GM06990 (cell line): ENCODE data around the gene ADAD2.

ENCODE experiments used
- DNase-seq: peaks from one replicate; pipeline ENCODE4 v3.0.0-alpha.2; 2011; ENCODE audit not compliant: insufficient read length; ENCODE audit errors: extremely low read depth
- H3K27me3 ChIP-seq: replicated peaks from 2 replicates; pipeline ENCODE4 v1.6.0; 2011; ENCODE audit warnings: low read length; ENCODE audit not compliant: control insufficient read depth, insufficient read depth
- H3K36me3 ChIP-seq: 2 replicates; pipeline ENCODE4 v1.5.1; 2011; ENCODE audit warnings: low read length; ENCODE audit not compliant: control insufficient read depth, insufficient read depth
- H3K4me3 ChIP-seq: replicated peaks from 2 replicates; pipeline ENCODE4 v1.5.1; 2011; ENCODE audit warnings: low read depth, mild to moderate bottlenecking, control low read depth, low read length
- CTCF ChIP-seq: IDR thresholded peaks from 2 replicates; pipeline ENCODE4 v1.5.1; 2011; ENCODE audit warnings: low read length, control low read depth, mild to moderate bottlenecking, inconsistent platforms; ENCODE audit not compliant: insufficient read depth, poor library complexity, severe bottlenecking

Gene ADAD2

GRCh38 chr16:84218176-84218823, 27.3 kb downstream of the ADAD2 start:
- DNase-seq, result no peak
- no peaks in the 10 kb centered on the region for H3K36me3 ChIP-seq
- no peak overlapping the region for H3K4me3 ChIP-seq
- H3K27me3 ChIP-seq, result no peaks in the 10 kb centered on the region
- no peak for TF ChIP-seq CTCF

- Histone ChIP-seq H3K27me3 (no peaks in the 10 kb centered on the region), H3K36me3 (no peaks in the 10 kb centered on the region), H3K4me3 (no peak overlapping the region)
- no peak for DNase-seq
- no peak for TF ChIP-seq CTCF
Observed at GRCh38 chr16:84218956-84219355, 28.0 kb downstream of the ADAD2 start.

- no peaks in the 10 kb centered on the region for H3K36me3 ChIP-seq
- no peak for DNase-seq
- H3K4me3 ChIP-seq, result no peak overlapping the region
- H3K27me3 ChIP-seq, result no peaks in the 10 kb centered on the region
- no peak for TF ChIP-seq CTCF
Observed at GRCh38 chr16:84220851-84221250, 29.9 kb downstream of the ADAD2 start.

GRCh38 chr16:84223456-84223855, 32.5 kb downstream of the ADAD2 start:
- no peak for TF ChIP-seq CTCF
- Histone ChIP-seq H3K4me3 (no peak overlapping the region), H3K36me3 (no peaks in the 10 kb centered on the region), H3K27me3 (no peaks in the 10 kb centered on the region; the same call in 1 of the 2 replicates)
- DNase-seq, result no peak

- no peaks in the 10 kb centered on the region for H3K36me3 ChIP-seq
- no peak for DNase-seq
- TF ChIP-seq CTCF, result no peak
- no peak overlapping the region for H3K4me3 ChIP-seq
- no peaks in the 10 kb centered on the region; the same call in 1 of the 2 replicates for H3K27me3 ChIP-seq
Observed at GRCh38 chr16:84224554-84224953, 33.6 kb downstream of the ADAD2 start.

GRCh38 chr16:84225126-84225525, 34.2 kb downstream of the ADAD2 start:
- no peak for DNase-seq
- no peaks in the 10 kb centered on the region; the same call in 1 of the 2 replicates for H3K27me3 ChIP-seq
- TF ChIP-seq CTCF, result no peak

More at GRCh38 chr16:84225126-84225525, 34.2 kb downstream of the ADAD2 start:
- no peaks in the 10 kb centered on the region for H3K36me3 ChIP-seq
- H3K4me3 ChIP-seq, result no peak overlapping the region
